ENCODE data around the gene FBXO46. TPM values are rescaled to one million over a fixed set of nuclear protein-coding genes. Genes with fewer than 3 reads are reported as not detected.

The FBXO46 gene
- total RNA-seq, 2 experiments from 2014 or later, result 27.5 to 32.2 TPM

DNA sequence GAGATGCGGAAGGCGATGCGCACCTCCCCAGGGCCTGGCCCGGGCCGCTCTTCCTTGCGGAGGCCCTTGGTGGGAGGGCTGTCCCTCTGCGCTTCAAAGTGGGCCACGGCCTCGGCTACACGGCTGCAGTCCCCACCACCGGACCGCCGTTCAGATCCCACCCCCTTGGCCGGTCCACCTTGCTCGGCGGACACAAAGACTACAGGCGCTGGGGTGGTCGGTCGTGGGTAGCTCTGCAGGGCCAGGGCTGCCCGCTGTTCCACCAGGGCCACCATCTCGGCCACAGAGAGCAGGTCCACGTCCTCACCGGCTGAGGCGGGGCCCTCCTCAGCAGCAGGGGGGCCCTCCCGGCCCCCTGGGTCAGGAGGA, 18.0 kb downstream of the FBXO46 start:
- CTCF ChIA-PET (ENCODE audit: unreplicated experiment), result no interaction called here
- peaks cover 26% of the 10 kb centered on the region for H3K36me3 ChIP-seq (ENCODE audit: insufficient read depth, low read length)
- intact Hi-C loops (cut with micrococcal nuclease; ENCODE audit: unreplicated experiment), result no loop called here
- H3K27ac ChIP-seq (ENCODE audit: low read depth, low read length, poor library complexity, severe bottlenecking), result no peak overlapping the region
- DNase-seq (ENCODE audit: low spot score), result no peak
- H3K4me3 ChIP-seq (ENCODE audit: low read depth, low read length, poor library complexity, severe bottlenecking), result no peak overlapping the region
- H4K20me1 ChIP-seq (ENCODE audit: insufficient read depth, low read length), result no peaks in the 10 kb centered on the region
- POLR2A ChIA-PET, result no interaction called here
- peaks cover 46% of the 10 kb centered on the region for H3K79me2 ChIP-seq (ENCODE audit: insufficient read depth, low read depth, low read length)
- BruUV-seq (replicated peaks), result no TSS peak
- no peak overlapping the region for H2AFZ ChIP-seq (ENCODE audit: low read length)
- no peaks in the 10 kb centered on the region for H3K9me2 ChIP-seq (ENCODE audit: insufficient read depth, low read length)
- peaks cover 54% of the 10 kb centered on the region for H3K4me1 ChIP-seq (ENCODE audit: insufficient read depth, low read length, poor library complexity, severe bottlenecking)
- H3K9me3 ChIP-seq (ENCODE audit: low read length), result no peaks in the 10 kb centered on the region
- TF ChIP-seq, protein P1, sequence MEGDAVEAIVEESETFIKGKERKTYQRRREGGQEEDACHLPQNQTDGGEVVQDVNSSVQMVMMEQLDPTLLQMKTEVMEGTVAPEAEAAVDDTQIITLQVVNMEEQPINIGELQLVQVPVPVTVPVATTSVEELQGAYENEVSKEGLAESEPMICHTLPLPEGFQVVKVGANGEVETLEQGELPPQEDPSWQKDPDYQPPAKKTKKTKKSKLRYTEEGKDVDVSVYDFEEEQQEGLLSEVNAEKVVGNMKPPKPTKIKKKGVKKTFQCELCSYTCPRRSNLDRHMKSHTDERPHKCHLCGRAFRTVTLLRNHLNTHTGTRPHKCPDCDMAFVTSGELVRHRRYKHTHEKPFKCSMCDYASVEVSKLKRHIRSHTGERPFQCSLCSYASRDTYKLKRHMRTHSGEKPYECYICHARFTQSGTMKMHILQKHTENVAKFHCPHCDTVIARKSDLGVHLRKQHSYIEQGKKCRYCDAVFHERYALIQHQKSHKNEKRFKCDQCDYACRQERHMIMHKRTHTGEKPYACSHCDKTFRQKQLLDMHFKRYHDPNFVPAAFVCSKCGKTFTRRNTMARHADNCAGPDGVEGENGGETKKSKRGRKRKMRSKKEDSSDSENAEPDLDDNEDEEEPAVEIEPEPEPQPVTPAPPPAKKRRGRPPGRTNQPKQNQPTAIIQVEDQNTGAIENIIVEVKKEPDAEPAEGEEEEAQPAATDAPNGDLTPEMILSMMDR (conservative IDR thresholded peaks at IDR 0.05; ENCODE audit: low read length), result no peak
- no peak for TF ChIP-seq EZH2phosphoT487 (IDR thresholded peaks at IDR 0.05; ENCODE audit: borderline replicate concordance, low read depth, low read length)
- no peak overlapping the region for H3K4me2 ChIP-seq (ENCODE audit: low read length)

GRCh38 chr19:45711851-45712698, 18.6 kb downstream of the FBXO46 start:
- Histone ChIP-seq H3K4me2 (ENCODE audit: low read length) (no peak overlapping the region), H3K9me2 (ENCODE audit: insufficient read depth, low read length) (no peaks in the 10 kb centered on the region), H3K4me1 (ENCODE audit: insufficient read depth, low read length, poor library complexity, severe bottlenecking) (peaks cover 59% of the 10 kb centered on the region), H3K27ac (ENCODE audit: low read depth, low read length, poor library complexity, severe bottlenecking) (no peak overlapping the region), H3K36me3 (ENCODE audit: insufficient read depth, low read length) (peaks cover 26% of the 10 kb centered on the region), H3K9me3 (ENCODE audit: low read length) (no peaks in the 10 kb centered on the region), H2AFZ (ENCODE audit: low read length) (no peak overlapping the region), H4K20me1 (ENCODE audit: insufficient read depth, low read length) (no peaks in the 10 kb centered on the region), H3K4me3 (ENCODE audit: low read depth, low read length, poor library complexity, severe bottlenecking) (no peak overlapping the region), H3K79me2 (ENCODE audit: insufficient read depth, low read depth, low read length) (peaks cover 46% of the 10 kb centered on the region)
- no TSS peak for BruUV-seq (replicated peaks)
- intact Hi-C loops (cut with micrococcal nuclease; ENCODE audit: unreplicated experiment), result no loop called here
- DNase-seq (ENCODE audit: low spot score), result no peak
- ChIA-PET POLR2A (interaction anchor here (1.2 kb wide), 1 partner anchor 13 kb away, joined by 3 read pairs; no protein-coding TSS in a partner anchor), CTCF (ENCODE audit: unreplicated experiment) (no interaction called here)
- TF ChIP-seq EZH2phosphoT487 (IDR thresholded peaks at IDR 0.05; ENCODE audit: borderline replicate concordance, low read depth, low read length), result no peak
- TF ChIP-seq, protein P1 (conservative IDR thresholded peaks at IDR 0.05; ENCODE audit: low read length), result no peak
